GM18873 (cell line): ENCODE results near the gene TSACC.

Experiments
- ATAC-seq: cut with Tn5 transposase; IDR thresholded peaks from one replicate; pipeline ENCODE4 v1.9.1; 2021; ENCODE audit warnings: mild to moderate bottlenecking, moderate library complexity, moderate number of reproducible peaks; ENCODE audit not compliant: unreplicated experiment, low FRiP score

The TSACC gene

DNA sequence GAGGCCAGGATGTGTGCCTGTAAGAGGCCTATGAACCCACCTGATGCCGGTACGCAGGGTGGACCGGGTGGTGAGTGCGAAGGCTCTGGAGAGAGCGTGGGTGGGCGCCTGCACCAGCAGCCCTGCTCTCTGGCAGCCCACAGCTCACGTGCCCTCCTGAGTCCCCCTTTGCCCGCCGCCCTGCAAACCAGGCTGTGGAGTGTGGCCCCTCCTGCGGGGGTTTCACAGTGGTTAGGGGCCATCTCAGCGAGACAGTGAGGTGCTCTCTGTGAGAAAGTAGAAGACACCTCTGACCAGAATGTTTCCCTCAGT, 53.0 kb downstream of the TSACC start:
- ATAC-seq: no peak

DNA sequence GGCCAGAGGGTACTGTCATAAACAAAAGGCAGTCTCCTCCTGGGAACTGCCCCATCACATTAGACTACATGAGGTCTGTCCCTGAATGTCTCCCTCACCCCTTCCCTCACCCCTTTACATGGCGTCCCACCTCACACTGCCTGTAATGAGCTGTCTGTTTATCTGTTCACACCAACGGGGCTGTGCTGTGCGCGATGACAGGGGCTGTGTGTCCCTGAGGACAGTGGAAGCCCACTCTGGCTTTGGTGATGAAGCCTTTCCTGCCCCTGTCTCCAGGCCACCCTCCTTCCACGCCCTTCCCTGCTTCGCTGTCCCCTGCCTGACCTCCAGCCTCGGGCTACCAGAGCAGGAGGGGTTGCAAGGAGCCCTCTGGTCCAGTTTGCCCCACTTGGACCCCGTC, 53.4 kb downstream of the TSACC start:
- no peak for ATAC-seq

DNA sequence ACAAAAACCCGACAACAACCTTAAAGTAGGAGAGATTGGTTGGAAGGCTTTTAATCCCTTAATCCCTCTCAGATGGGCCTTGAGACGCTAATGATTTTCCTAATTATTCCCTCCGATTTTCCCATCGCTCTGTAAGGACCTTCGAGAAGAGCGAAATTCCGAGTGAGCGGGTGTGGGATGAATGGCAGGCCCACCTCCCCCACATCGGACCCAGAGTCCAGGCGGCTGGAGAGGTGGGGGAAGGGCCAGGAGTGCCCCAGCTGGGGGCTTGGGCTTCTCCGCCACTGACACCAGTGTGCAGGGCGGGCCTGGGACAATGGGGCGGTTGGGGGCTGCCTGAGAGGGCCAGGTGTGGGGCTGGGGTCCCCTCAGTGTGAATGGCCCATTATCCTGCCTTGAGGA, 54.1 kb downstream of the TSACC start:
- ATAC-seq: no peak

DNA sequence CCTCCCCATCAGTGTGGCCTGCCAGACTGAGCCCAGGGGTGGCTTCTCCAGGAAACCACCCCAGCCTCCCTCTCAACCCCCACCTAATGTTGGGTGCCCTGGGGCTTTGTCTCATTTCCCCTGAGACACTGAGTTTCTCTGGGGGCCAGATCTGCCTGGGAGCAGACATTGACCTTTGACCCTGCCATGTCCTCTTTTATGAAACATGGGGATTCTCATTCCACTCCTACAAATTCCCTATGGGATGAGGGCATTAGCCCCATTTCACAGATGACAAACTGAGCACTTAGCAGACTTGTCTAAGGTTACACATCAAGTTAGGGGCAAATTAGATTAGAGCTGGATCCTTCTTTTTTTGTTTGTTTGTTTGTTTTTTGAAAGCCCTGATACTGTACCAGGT, 54.8 kb downstream of the TSACC start:
- no peak for ATAC-seq

DNA sequence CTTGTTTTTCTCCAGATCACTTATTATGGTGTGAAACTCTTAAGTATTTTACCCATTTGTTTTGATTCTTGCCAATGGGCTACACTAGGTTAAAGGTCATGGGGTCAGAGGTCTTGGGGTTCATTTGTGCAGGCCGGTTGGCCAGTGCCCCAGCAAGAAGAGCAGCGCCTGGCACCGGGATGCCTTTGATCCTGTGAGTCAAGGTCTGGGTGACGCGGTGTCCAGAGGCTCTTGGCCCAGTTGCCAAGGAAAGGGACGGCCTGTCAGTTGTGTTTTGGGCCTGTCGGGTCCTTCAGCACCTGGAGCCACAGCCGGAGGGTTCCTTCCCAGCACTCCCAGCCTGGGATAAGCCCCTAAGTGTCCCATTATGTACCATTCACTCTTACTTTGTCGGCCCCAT, 55.8 kb downstream of the TSACC start:
- no peak for ATAC-seq

DNA sequence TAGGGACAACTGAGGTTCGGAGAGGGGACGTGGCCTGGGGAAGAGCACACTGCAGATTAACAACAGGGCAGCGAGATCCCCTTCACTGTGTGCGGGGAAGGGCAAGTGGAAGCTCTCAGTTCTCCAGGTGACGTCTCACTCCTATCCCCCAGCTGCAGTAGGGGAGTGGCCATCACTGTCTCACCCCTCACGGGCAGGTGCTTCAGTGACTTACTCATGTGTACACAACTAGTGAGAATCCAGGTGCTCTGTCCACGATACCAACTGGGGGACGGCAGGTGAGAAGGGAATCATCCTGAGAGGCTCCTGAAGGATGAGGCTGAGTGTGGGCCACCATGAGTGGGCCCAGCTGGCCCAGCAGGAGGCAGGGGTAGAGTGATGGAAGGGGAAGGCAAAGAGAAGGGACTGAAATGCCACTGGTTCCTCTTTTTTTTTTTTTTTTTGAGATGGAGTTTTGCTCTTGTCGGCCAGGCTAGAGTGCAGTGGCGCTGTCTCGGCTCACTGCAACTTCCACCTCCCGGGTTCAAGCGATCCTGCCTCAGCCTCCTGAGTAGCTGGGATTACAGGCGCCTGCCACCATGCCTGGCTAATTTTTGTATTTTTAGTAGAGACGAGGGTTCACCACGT, 56.6 kb downstream of the TSACC start:
- ATAC-seq: no peak
